Measurements from ENCODE around the gene CDH3.

CDH3 gene

GRCh38 chr16:68651136-68651535, 6.0 kb downstream of the CDH3 start:
- FAIRE-seq (no peak), DNase-seq (ENCODE audit: low spot score) (no peak)

- DNase-seq (ENCODE audit: low spot score) (no peak), FAIRE-seq (no peak)
These were observed 7.5 kb downstream of the CDH3 start for GRCh38 chr16:68652659-68653058.

GRCh38 chr16:68655806-68656205, 10.7 kb downstream of the CDH3 start:
- DNase-seq (ENCODE audit: low spot score) = no peak
- no peak for FAIRE-seq

- DNase-seq (ENCODE audit: low spot score) (no peak), FAIRE-seq (no peak)
These were observed 11.6 kb downstream of the CDH3 start for GRCh38 chr16:68656751-68657150.

GRCh38 chr16:68658341-68658973, 13.3 kb downstream of the CDH3 start:
- no peak for DNase-seq (ENCODE audit: low spot score)
- no peak for FAIRE-seq

- no peak for DNase-seq (ENCODE audit: low spot score)
- no peak for FAIRE-seq
These were observed 13.9 kb downstream of the CDH3 start for GRCh38 chr16:68658974-68659360.

GRCh38 chr16:68659412-68660358, 14.6 kb downstream of the CDH3 start:
- FAIRE-seq (no peak), DNase-seq (ENCODE audit: low spot score) (no peak)

- no peak for DNase-seq (ENCODE audit: low spot score)
- FAIRE-seq = no peak
These were observed 15.3 kb downstream of the CDH3 start for GRCh38 chr16:68660359-68660795.

GRCh38 chr16:68662035-68662434, 16.9 kb downstream of the CDH3 start:
- no peak for DNase-seq (ENCODE audit: low spot score)
- FAIRE-seq = no peak

GRCh38 chr16:68664297-68664696, 19.2 kb downstream of the CDH3 start:
- FAIRE-seq (no peak), DNase-seq (ENCODE audit: low spot score) (no peak)

GRCh38 chr16:68665501-68665900, 20.4 kb downstream of the CDH3 start:
- FAIRE-seq (no peak), DNase-seq (ENCODE audit: low spot score) (no peak)

- FAIRE-seq (no peak), DNase-seq (ENCODE audit: low spot score) (no peak)
These were observed 23.2 kb downstream of the CDH3 start for GRCh38 chr16:68668266-68668665.

- no peak for FAIRE-seq
- no peak for DNase-seq (ENCODE audit: low spot score)
These were observed 31.2 kb downstream of the CDH3 start for GRCh38 chr16:68676113-68676860.

- DNase-seq (ENCODE audit: low spot score) (no peak), FAIRE-seq (no peak)
These were observed 35.9 kb downstream of the CDH3 start for GRCh38 chr16:68681038-68681437.

GRCh38 chr16:68685685-68686478, 40.8 kb downstream of the CDH3 start:
- DNase-seq (ENCODE audit: low spot score) (no peak), FAIRE-seq (no peak)

GRCh38 chr16:68686905-68687304, 41.8 kb downstream of the CDH3 start:
- DNase-seq (ENCODE audit: low spot score) (no peak), FAIRE-seq (no peak)

- DNase-seq (ENCODE audit: low spot score) = no peak
- no peak for FAIRE-seq
These were observed 44.8 kb downstream of the CDH3 start for GRCh38 chr16:68689921-68690320.

GRCh38 chr16:68695575-68695974, 50.5 kb downstream of the CDH3 start:
- FAIRE-seq (no peak), DNase-seq (ENCODE audit: low spot score) (no peak)

GRCh38 chr16:68696514-68696913, 51.4 kb downstream of the CDH3 start:
- no peak for DNase-seq (ENCODE audit: low spot score)
- no peak for FAIRE-seq

GRCh38 chr16:68698091-68698490, 53.0 kb downstream of the CDH3 start:
- FAIRE-seq = no peak
- no peak for DNase-seq (ENCODE audit: low spot score)

- DNase-seq (ENCODE audit: low spot score) (no peak), FAIRE-seq (no peak)
These were observed 55.0 kb downstream of the CDH3 start for GRCh38 chr16:68700120-68700519.
